SH-SY5Y (cell line): ENCODE data around the gene AGAP2.

Source experiments
- GATA2 ChIP-seq: IDR thresholded peaks from 2 replicates; pipeline ENCODE4 v1.6.1; 2011; ENCODE audit warnings: mild to moderate bottlenecking, low read depth, low read length
- GATA3 ChIP-seq: IDR thresholded peaks from 2 replicates; pipeline ENCODE4 v1.6.1; 2011; ENCODE audit warnings: low read depth, mild to moderate bottlenecking, low read length, moderate library complexity

DNA sequence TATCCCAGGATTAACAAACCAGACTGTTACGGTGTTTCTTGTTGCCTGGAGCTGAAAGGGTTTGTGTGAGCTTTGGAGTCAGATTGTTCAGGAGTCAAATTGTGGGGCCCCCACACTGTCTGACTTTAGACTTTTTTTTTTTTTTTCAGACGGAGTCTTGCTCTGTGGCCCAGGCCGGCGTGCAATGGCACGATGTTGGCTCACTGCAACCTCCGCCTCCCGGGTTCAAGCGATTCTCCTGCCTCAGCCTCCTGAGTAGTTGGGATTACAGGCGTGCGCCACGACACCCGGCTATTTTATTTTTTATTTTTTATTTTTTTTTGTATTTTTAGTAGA lies 44.9 kb upstream of the AGAP2 start:
- TF ChIP-seq GATA2: no peak
- TF ChIP-seq GATA3: no peak
